IMR-90 (cell line): Measurements from ENCODE around the gene MBTPS1. TPM values are rescaled to one million over a fixed set of nuclear protein-coding genes. Genes with fewer than 3 reads are reported as not detected.

Experiments used
- ATAC-seq: fragments of 200-7000 bp; cut with Tn5 transposase; 2 replicates; pipeline ENCODE4 v1.9.1; 2020; ENCODE audit warnings: low read depth, mild to moderate bottlenecking, moderate library complexity
- BruUV-seq: library from RNA; stranded (reverse); fragments of 400-500 nt; replicated peaks from 2 replicates; lab custom pipeline; 2021; lab: Mats Ljungman, UMichigan
- CTCF ChIA-PET: fragments of 300-600 bp; formaldehyde crosslinking; extraction: SDS; loops from one replicate; lab custom pipeline; 2021; ENCODE audit warnings: antibody characterized with exemption; lab: Yijun Ruan, JAX
- POLR2A ChIA-PET: fragments of 300-600 bp; sonication (Branson Sonifier 250); formaldehyde crosslinking; loops from one replicate; lab custom pipeline; 2022; ENCODE audit warnings: antibody characterized with exemption; ENCODE audit not compliant: unreplicated experiment; lab: Charles Lee
- DNase-seq: peaks from one replicate; pipeline ENCODE4 v3.0.0; 2013
- H2AFZ ChIP-seq: replicated peaks from 2 replicates; pipeline ENCODE3; 2013; ENCODE audit warnings: low read length, mild to moderate bottlenecking; ENCODE audit not compliant: poor library complexity
- H2AK5ac ChIP-seq: 2 replicates; pipeline ENCODE4 v1.6.1; 2013; ENCODE audit warnings: low read depth, low read length, inconsistent platforms
- H2AK9ac ChIP-seq: replicated peaks from 2 replicates; pipeline ENCODE3; 2013; ENCODE audit warnings: mild to moderate bottlenecking, low read depth, low read length, moderate library complexity; ENCODE audit not compliant: poor library complexity
- H2BK120ac ChIP-seq: 2 replicates; pipeline ENCODE4 v1.6.1; 2013; ENCODE audit warnings: low read depth, low read length, inconsistent platforms
- H2BK15ac ChIP-seq: 3 replicates; pipeline ENCODE4 v1.6.1; 2013; ENCODE audit warnings: low read depth, low read length, inconsistent platforms
- H2BK20ac ChIP-seq: 2 replicates; pipeline ENCODE4 v1.6.1; 2013; ENCODE audit warnings: low read depth, mild to moderate bottlenecking, inconsistent platforms, low read length, moderate library complexity
- H2BK5ac ChIP-seq: 2 replicates; pipeline ENCODE4 v1.6.1; 2013; ENCODE audit warnings: mild to moderate bottlenecking, low read depth, low read length, inconsistent platforms; ENCODE audit not compliant: poor library complexity, severe bottlenecking
- H3K14ac ChIP-seq: replicated peaks from 2 replicates; pipeline ENCODE4 v1.6.1; 2013; ENCODE audit warnings: low read depth, low read length, inconsistent platforms
- H3K18ac ChIP-seq: 2 replicates; pipeline ENCODE4 v1.6.1; 2013; ENCODE audit warnings: low read depth, low read length, control low read depth
- H3K23ac ChIP-seq: 2 replicates; pipeline ENCODE4 v1.6.1; 2013; ENCODE audit warnings: low read depth, low read length, inconsistent platforms
- H3K27ac ChIP-seq: 2 replicates; pipeline ENCODE4 v1.5.1; 2013; ENCODE audit warnings: mild to moderate bottlenecking, control low read depth, low read length; ENCODE audit not compliant: insufficient read depth
- H3K27me3 ChIP-seq: 2 replicates; pipeline ENCODE4 v1.6.1; 2013; ENCODE audit warnings: low read length; ENCODE audit not compliant: control insufficient read depth, insufficient read depth
- H3K36me3 ChIP-seq: 2 replicates; pipeline ENCODE4 v1.6.1; 2013; ENCODE audit warnings: low read length, mixed read lengths; ENCODE audit not compliant: control insufficient read depth, insufficient read depth
- H3K4ac ChIP-seq: 2 replicates; pipeline ENCODE4 v1.6.1; 2013; ENCODE audit warnings: low read depth, low read length, inconsistent platforms
- H3K4me1 ChIP-seq: 2 replicates; pipeline ENCODE4 v1.6.1; 2013; ENCODE audit warnings: low read length, mixed read lengths; ENCODE audit not compliant: control insufficient read depth, insufficient read depth
- H3K4me2 ChIP-seq: 2 replicates; pipeline ENCODE4 v1.6.1; 2013; ENCODE audit warnings: low read depth, mild to moderate bottlenecking, control low read depth, low read length, moderate library complexity
- H3K4me3 ChIP-seq: 2 replicates; pipeline ENCODE4 v1.5.1; 2013; ENCODE audit warnings: low read depth, mild to moderate bottlenecking, control low read depth, low read length, moderate library complexity; ENCODE audit not compliant: insufficient read depth
- H3K56ac ChIP-seq: 2 replicates; pipeline ENCODE4 v1.6.1; 2013; ENCODE audit warnings: low read length, inconsistent platforms; ENCODE audit not compliant: insufficient read depth; ENCODE audit errors: extremely low read depth
- H3K79me1 ChIP-seq, 2 experiments: 2 replicates each; pipeline ENCODE4 v1.6.1; 2013; ENCODE audit warnings: low read length in 2 of 2, inconsistent platforms in 1 of 2, low read depth in 1 of 2
- H3K9ac ChIP-seq: 2 replicates; pipeline ENCODE4 v1.6.1; 2013; ENCODE audit warnings: low read depth, low read length, control low read depth
- H3K9me1 ChIP-seq: 2 replicates; pipeline ENCODE4 v1.6.1; 2013; ENCODE audit warnings: low read length, inconsistent platforms; ENCODE audit not compliant: insufficient read depth
- H3K9me3 ChIP-seq: 2 replicates; pipeline ENCODE4 v1.6.1; 2013; ENCODE audit warnings: low read length; ENCODE audit not compliant: control insufficient read depth, insufficient read depth
- H4K20me1 ChIP-seq: 2 replicates; pipeline ENCODE4 v1.6.1; 2013; ENCODE audit warnings: low read length, inconsistent platforms; ENCODE audit not compliant: insufficient read depth
- H4K5ac ChIP-seq: 2 replicates; pipeline ENCODE4 v1.6.1; 2013; ENCODE audit warnings: mild to moderate bottlenecking, low read depth, low read length, control low read depth
- H4K8ac ChIP-seq, 2 experiments: 2 replicates each; pipeline ENCODE4 v1.6.1; 2013; ENCODE audit warnings: low read depth in 2 of 2, low read length in 2 of 2, control low read depth in 1 of 2, inconsistent platforms in 1 of 2
- H4K91ac ChIP-seq: 2 replicates; pipeline ENCODE4 v1.6.1; 2013; ENCODE audit warnings: low read depth, low read length, inconsistent platforms; ENCODE audit not compliant: insufficient read depth
- CEBPB ChIP-seq: IDR thresholded peaks from 2 replicates; pipeline ENCODE4 v1.6.1; 2012; ENCODE audit warnings: low read depth, low read length, improper control_type of control experiment
- FOS ChIP-seq: fragments of 150-350 bp; IDR thresholded peaks from 2 replicates; pipeline ENCODE4 v1.6.1; 2016; ENCODE audit warnings: low read depth, low read length
- MAFK ChIP-seq: IDR thresholded peaks from 2 replicates; pipeline ENCODE4 v1.6.1; 2012; ENCODE audit warnings: low read depth, low read length, improper control_type of control experiment
- MXI1 ChIP-seq: IDR thresholded peaks from 2 replicates; pipeline ENCODE4 v1.6.1; 2012; ENCODE audit warnings: low read depth, mild to moderate bottlenecking, low read length, moderate library complexity, borderline replicate concordance
- NFE2L2 ChIP-seq: fragments of 150-350 bp; IDR thresholded peaks from 2 replicates; pipeline ENCODE4 v1.6.1; 2016; ENCODE audit warnings: low read depth, mild to moderate bottlenecking, low read length
- POLR2A ChIP-seq: IDR thresholded peaks from 2 replicates; pipeline ENCODE4 v1.6.1; 2012; ENCODE audit warnings: mild to moderate bottlenecking, low read depth, low read length
- RAD21 ChIP-seq: IDR thresholded peaks from 2 replicates; pipeline ENCODE4 v1.6.1; 2012; ENCODE audit warnings: low read length, improper control_type of control experiment
- WGBS, 2 experiments: methylation state at CpG; one replicate each; pipeline versions ENCODE4 v1.1.5 to v1.1.7; 2013; ENCODE audit warnings: missing lambda C conversion rate in 2 of 2; ENCODE audit not compliant: insufficient read length in 1 of 2; ENCODE audit errors: extremely low coverage in 2 of 2; 5-methylcytosine and 5-hydroxymethylcytosine counted together
- dilution Hi-C: fragments of 300-500 bp; cut with HindIII; formaldehyde crosslinking; loops from one replicate; pipeline ENCODE4 v1.14.3; 2018; ENCODE audit warnings: low sequenced_read_pairs; ENCODE audit not compliant: unreplicated experiment
- in situ Hi-C: fragments of 300-500 bp; cut with MboI; formaldehyde crosslinking; loops from 3 replicates; pipeline ENCODE4 v1.14.3; 2019; ENCODE audit warnings: low sequenced_read_pairs, inconsistent platforms, mixed read lengths
- intact Hi-C: fragments of 100-400 bp; cut with micrococcal nuclease; formaldehyde crosslinking; loops from 2 replicates; pipeline ENCODE4 v1.10.0; 2022
- polyA plus RNA-seq, 3 experiments: library from polyadenylated mRNA; depleted of rRNA; stranded (reverse); fragments of >200 nt; gene quantifications; 2 replicates each; pipeline ENCODE4 v1.2.3, GENCODE V29; 2012; ENCODE audit warnings: low replicate concordance in 1 of 3
- total RNA-seq: library from RNA; depleted of rRNA; stranded (reverse); fragments of >200 nt; gene quantifications from 2 replicates; pipeline ENCODE4 v1.2.3, GENCODE V29; 2012
- TF ChIP-seq, protein P1 (sequence below): conservative IDR thresholded peaks from 2 replicates; pipeline ENCODE4 v1.5.1; 2012; ENCODE audit warnings: mild to moderate bottlenecking, low read depth, low read length, improper control_type of control experiment

The MBTPS1 gene
- total and polyA plus RNA-seq, 2 of the 4 experiments (the other 2 are of a cell fraction), result 59.0 to 70.4 TPM

DNA sequence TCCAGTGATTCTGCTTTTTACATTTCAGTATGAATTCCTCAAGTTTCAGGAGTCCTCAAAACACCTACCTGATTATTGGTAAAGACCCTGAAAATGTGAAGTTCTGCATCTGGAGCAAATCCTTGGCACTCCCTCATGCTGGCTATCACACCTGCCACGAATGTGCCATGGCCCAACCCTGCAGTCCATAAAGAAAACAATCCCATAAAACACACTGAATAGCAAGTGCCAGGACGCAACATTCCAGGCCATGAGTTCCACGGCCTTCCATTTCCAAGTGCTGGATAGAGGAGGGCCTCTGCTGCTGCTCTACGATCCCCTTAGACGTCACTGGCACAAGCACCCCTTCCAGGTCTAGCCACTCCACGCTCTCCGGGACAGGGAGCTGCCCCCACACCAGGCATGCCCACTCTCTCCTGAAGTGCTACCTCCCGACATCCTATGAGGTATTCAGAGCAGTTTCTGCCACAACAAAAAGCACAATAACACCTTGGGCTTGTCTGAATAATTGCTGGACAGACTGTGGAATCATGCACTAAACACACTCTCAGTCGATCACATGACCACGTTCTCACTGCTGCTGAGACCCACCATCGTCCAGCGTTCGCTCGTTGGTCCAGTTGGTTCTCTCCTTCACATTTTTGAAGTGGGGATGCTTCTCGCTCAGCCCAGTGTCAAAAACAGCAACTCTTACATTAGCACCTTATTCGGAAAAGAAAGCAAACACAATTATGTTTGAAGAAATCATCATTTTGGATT, 23.4 kb downstream of the MBTPS1 start:
- 100% methylated on average over 2 of the region's 16 CpGs; no CpG with 5 or more reads in 1 of the 2 experiments for WGBS, 2 experiments
- Histone ChIP-seq H2BK120ac (no peak overlapping the region), H4K5ac (no peak overlapping the region), H2AK9ac (no peak overlapping the region), H3K9me1 (no peaks in the 10 kb centered on the region), H4K8ac (no peak overlapping the region), H2AK5ac (no peak overlapping the region), H3K9ac (no peak overlapping the region), H3K36me3 (peaks cover 54% of the 10 kb centered on the region), H3K27me3 (no peaks in the 10 kb centered on the region), H3K56ac (no peak overlapping the region), H3K4me1 (no peaks in the 10 kb centered on the region), H2BK5ac (no peak overlapping the region), H3K4me2 (no peak overlapping the region), H3K79me1 (peaks cover 6 to 13% of the 10 kb centered on the region in 2 experiments; a peak in 3 of 4 replicates), H3K4ac (no peak overlapping the region), H3K18ac (no peak overlapping the region), H3K23ac (no peak overlapping the region), H3K14ac (no peak overlapping the region), H2AFZ (no peak overlapping the region), H3K9me3 (no peaks in the 10 kb centered on the region), H2BK15ac (no peak overlapping the region), H4K91ac (no peak overlapping the region), H3K4me3 (no peak overlapping the region), H4K20me1 (peaks cover 7% of the 10 kb centered on the region; the same call in 1 of the 2 replicates), H2BK20ac (no peak overlapping the region), H3K27ac (no peak overlapping the region)
- dilution Hi-C loops (no loop called here), in situ Hi-C loops (no loop called here), intact Hi-C loops (no loop called here)
- ChIA-PET POLR2A (no interaction called here), CTCF (no interaction called here)
- no peak for ATAC-seq
- BruUV-seq, result no TSS peak
- DNase-seq, result no peak
- TF ChIP-seq MXI1 (no peak), FOS (no peak), RAD21 (no peak), POLR2A (no peak), NFE2L2 (no peak), MAFK (no peak), CEBPB (no peak)
- TF ChIP-seq, protein P1, sequence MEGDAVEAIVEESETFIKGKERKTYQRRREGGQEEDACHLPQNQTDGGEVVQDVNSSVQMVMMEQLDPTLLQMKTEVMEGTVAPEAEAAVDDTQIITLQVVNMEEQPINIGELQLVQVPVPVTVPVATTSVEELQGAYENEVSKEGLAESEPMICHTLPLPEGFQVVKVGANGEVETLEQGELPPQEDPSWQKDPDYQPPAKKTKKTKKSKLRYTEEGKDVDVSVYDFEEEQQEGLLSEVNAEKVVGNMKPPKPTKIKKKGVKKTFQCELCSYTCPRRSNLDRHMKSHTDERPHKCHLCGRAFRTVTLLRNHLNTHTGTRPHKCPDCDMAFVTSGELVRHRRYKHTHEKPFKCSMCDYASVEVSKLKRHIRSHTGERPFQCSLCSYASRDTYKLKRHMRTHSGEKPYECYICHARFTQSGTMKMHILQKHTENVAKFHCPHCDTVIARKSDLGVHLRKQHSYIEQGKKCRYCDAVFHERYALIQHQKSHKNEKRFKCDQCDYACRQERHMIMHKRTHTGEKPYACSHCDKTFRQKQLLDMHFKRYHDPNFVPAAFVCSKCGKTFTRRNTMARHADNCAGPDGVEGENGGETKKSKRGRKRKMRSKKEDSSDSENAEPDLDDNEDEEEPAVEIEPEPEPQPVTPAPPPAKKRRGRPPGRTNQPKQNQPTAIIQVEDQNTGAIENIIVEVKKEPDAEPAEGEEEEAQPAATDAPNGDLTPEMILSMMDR, result no peak
